ENCODE measurements around the gene OSBPL1A.

DNA sequence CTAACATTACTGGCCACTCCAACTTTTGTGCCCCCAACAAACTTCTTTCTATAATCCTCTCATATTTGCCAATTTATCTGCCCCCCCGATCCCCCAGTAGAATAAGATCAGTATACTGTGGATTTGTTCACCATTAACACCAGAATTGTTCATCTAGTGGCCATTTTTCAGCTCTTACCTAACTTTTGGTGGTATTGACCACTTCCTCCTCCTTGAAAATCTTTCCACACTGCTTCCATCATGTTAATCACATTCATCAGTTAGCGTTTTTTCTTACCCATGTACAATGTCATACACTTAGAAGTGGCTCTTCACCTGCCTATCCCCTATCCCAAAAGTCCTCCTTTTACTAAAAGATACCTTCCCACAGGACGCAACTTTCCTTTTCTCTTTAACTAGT is 35.0 kb upstream of the OSBPL1A start:
- TF ChIP-seq ZNF274 (IDR thresholded peaks at IDR 0.05; ENCODE audit: low read depth, low read length): no peak
- no peak for TF ChIP-seq SUZ12 (IDR thresholded peaks at IDR 0.05; ENCODE audit: extremely low read depth, insufficient read depth, insufficient read length)
